H1 (cell line): ENCODE results near the gene USP49. TPM values are rescaled to one million over a fixed set of nuclear protein-coding genes. Genes with fewer than 3 reads are reported as not detected.

ENCODE experiments used
- CTCF ChIA-PET: fragments of 300-600 bp; sonication (Branson Sonifier 250); formaldehyde crosslinking; loops from one replicate; lab custom pipeline; 2021; ENCODE audit not compliant: partially characterized antibody; lab: Charles Lee
- POLR2A ChIA-PET: fragments of 300-600 bp; sonication (Branson Sonifier 250); formaldehyde crosslinking; loops from one replicate; lab custom pipeline; 2021; ENCODE audit warnings: inconsistent platforms; ENCODE audit not compliant: partially characterized antibody; lab: Charles Lee
- DNase-seq, 2 experiments: peaks; one replicate each; pipeline versions ENCODE4 v3.0.0 to v3.0.0-alpha.2; 2010 to 2022; ENCODE audit warnings: low spot score in 2 of 2, low read depth in 1 of 2, mixed read lengths in 1 of 2
- FAIRE-seq: peaks from 2 replicates; lab custom pipeline; 2011; peaks lifted over from hg19 to GRCh38; lab: Jason Lieb, UNC
- H2AFZ ChIP-seq: 2 replicates; pipeline ENCODE4 v1.8.1; 2012; ENCODE audit warnings: low read length, inconsistent platforms
- H2AK5ac ChIP-seq: 2 replicates; pipeline ENCODE4 v1.6.1; 2013; ENCODE audit warnings: low read depth, low read length
- H2BK120ac ChIP-seq: replicated peaks from 2 replicates; pipeline ENCODE3; 2013; ENCODE audit warnings: low read depth, low read length, inconsistent platforms
- H2BK12ac ChIP-seq: 2 replicates; pipeline ENCODE4 v1.6.1; 2013; ENCODE audit warnings: low read depth, low read length
- H2BK15ac ChIP-seq: 2 replicates; pipeline ENCODE4 v1.6.1; 2013; ENCODE audit warnings: low read length
- H2BK20ac ChIP-seq: 2 replicates; pipeline ENCODE4 v1.6.1; 2013; ENCODE audit warnings: low read length
- H2BK5ac ChIP-seq: 2 replicates; pipeline ENCODE4 v1.6.1; 2013; ENCODE audit warnings: low read depth, low read length
- H3K14ac ChIP-seq: 2 replicates; pipeline ENCODE4 v1.6.1; 2013; ENCODE audit warnings: inconsistent platforms; ENCODE audit not compliant: insufficient read length
- H3K18ac ChIP-seq: 2 replicates; pipeline ENCODE4 v1.6.1; 2013; ENCODE audit warnings: low read length; ENCODE audit errors: extremely low read depth
- H3K23ac ChIP-seq: 2 replicates; pipeline ENCODE4 v1.6.1; 2013; ENCODE audit warnings: inconsistent platforms; ENCODE audit not compliant: insufficient read length
- H3K23me2 ChIP-seq: 2 replicates; pipeline ENCODE4 v1.6.1; 2013; ENCODE audit warnings: low read depth, low read length
- H3K27ac ChIP-seq: 2 replicates; pipeline ENCODE4 v1.6.1; 2011; ENCODE audit warnings: low read depth, low read length, inconsistent platforms
- H3K27me3 ChIP-seq, 4 experiments: replicated peaks in 1 of 4; 1 replicate in 1 of 4; 2 replicates in 3 of 4; pipeline versions ENCODE4 v1.6.1 to v1.8.1; 2011 to 2013; ENCODE audit warnings: low read length in 3 of 4, mild to moderate bottlenecking in 3 of 4, inconsistent platforms in 2 of 4, mixed read lengths in 2 of 4, moderate library complexity in 1 of 4; ENCODE audit not compliant: control insufficient read depth in 3 of 4, insufficient read depth in 3 of 4; ENCODE audit errors: extremely low read depth in 1 of 4
- H3K36me3 ChIP-seq, 4 experiments: 2 replicates each; pipeline versions ENCODE4 v1.6.1 to v1.8.1; 2011 to 2013; ENCODE audit warnings: mild to moderate bottlenecking in 4 of 4, low read length in 3 of 4, moderate library complexity in 2 of 4, control low read depth in 1 of 4, inconsistent platforms in 1 of 4; ENCODE audit not compliant: insufficient read depth in 4 of 4, control insufficient read depth in 2 of 4
- H3K4ac ChIP-seq: replicated peaks from 2 replicates; pipeline ENCODE3; 2013; ENCODE audit warnings: low read length, low read depth, mixed read lengths, inconsistent platforms; ENCODE audit not compliant: insufficient read length
- H3K4me1 ChIP-seq, 4 experiments: replicated peaks in 1 of 4; 1 replicate in 1 of 4; 2 replicates in 3 of 4; pipeline versions ENCODE4 v1.6.1 to v1.8.1; 2011 to 2013; ENCODE audit warnings: low read length in 3 of 4, inconsistent platforms in 2 of 4, mixed read lengths in 1 of 4; ENCODE audit not compliant: insufficient read depth in 4 of 4, control insufficient read depth in 3 of 4
- H3K4me2 ChIP-seq, 2 experiments: 2 replicates each; pipeline versions ENCODE4 v1.6.1 to v1.8.1; 2011 to 2013; ENCODE audit warnings: low read depth in 2 of 2, low read length in 2 of 2, control low read depth in 1 of 2, inconsistent platforms in 1 of 2, mild to moderate bottlenecking in 1 of 2; ENCODE audit not compliant: insufficient read depth in 1 of 2
- H3K4me3 ChIP-seq, 4 experiments: fragments of 200-600, 300-600 bp in 1 of 4; sonication (generic), shearing (Covaris generic), sonication (Bioruptor Twin) in 1 of 4; 2 replicates each; pipeline versions ENCODE4 v1.5.1 to v1.8.1; 2011 to 2016; ENCODE audit warnings: low read length in 4 of 4, low read depth in 3 of 4, control low read depth in 2 of 4, inconsistent platforms in 2 of 4, mild to moderate bottlenecking in 2 of 4, mixed read lengths in 1 of 4, moderate library complexity in 1 of 4; ENCODE audit not compliant: insufficient read depth in 2 of 4; ENCODE audit errors: extremely low read depth in 1 of 4
- H3K56ac ChIP-seq: replicated peaks from 2 replicates; pipeline ENCODE3; 2013; ENCODE audit warnings: low read depth, mild to moderate bottlenecking, mixed read lengths, low read length, inconsistent platforms; ENCODE audit not compliant: insufficient read length
- H3K79me1 ChIP-seq: 2 replicates; pipeline ENCODE4 v1.6.1; 2013; ENCODE audit warnings: low read depth, low read length, control low read depth
- H3K79me2 ChIP-seq, 2 experiments: 2 replicates each; pipeline versions ENCODE4 v1.6.1 to v1.8.1; 2012 to 2013; ENCODE audit warnings: low read length in 2 of 2, mild to moderate bottlenecking in 2 of 2, inconsistent platforms in 1 of 2; ENCODE audit not compliant: insufficient read depth in 2 of 2, control insufficient read depth in 1 of 2
- H3K9ac ChIP-seq, 4 experiments: replicated peaks in 1 of 4; 1 replicate in 1 of 4; 2 replicates in 3 of 4; pipeline versions ENCODE4 v1.6.1 to v1.8.1; 2011 to 2013; ENCODE audit warnings: low read depth in 3 of 4, low read length in 3 of 4, control low read depth in 2 of 4, mild to moderate bottlenecking in 2 of 4, moderate library complexity in 2 of 4, inconsistent platforms in 1 of 4; ENCODE audit errors: extremely low read depth in 1 of 4
- H3K9me3 ChIP-seq, 2 experiments: 2 replicates each; pipeline versions ENCODE4 v1.6.1 to v1.8.1; 2012 to 2013; ENCODE audit warnings: mild to moderate bottlenecking in 2 of 2, moderate library complexity in 2 of 2, control low read depth in 1 of 2, inconsistent platforms in 1 of 2, low read depth in 1 of 2, low read length in 1 of 2, mixed read lengths in 1 of 2; ENCODE audit not compliant: insufficient read depth in 2 of 2
- H4K20me1 ChIP-seq, 2 experiments: replicated peaks in 1 of 2; 2 replicates each; pipeline versions ENCODE3 to v1.8.1; 2011 to 2013; ENCODE audit warnings: inconsistent platforms in 2 of 2, low read length in 2 of 2, mild to moderate bottlenecking in 1 of 2; ENCODE audit not compliant: insufficient read depth in 2 of 2, control insufficient read depth in 1 of 2
- H4K5ac ChIP-seq: 2 replicates; pipeline ENCODE4 v1.6.1; 2013; ENCODE audit warnings: low read length, low read depth, mixed read lengths, inconsistent platforms; ENCODE audit not compliant: insufficient read length
- H4K8ac ChIP-seq: 2 replicates; pipeline ENCODE4 v1.8.0; 2013; ENCODE audit warnings: mild to moderate bottlenecking, moderate library complexity, low read length, inconsistent platforms; ENCODE audit not compliant: insufficient read depth; ENCODE audit errors: extremely low read depth
- H4K91ac ChIP-seq: replicated peaks from 2 replicates; pipeline ENCODE3; 2013; ENCODE audit warnings: low read length, mixed read lengths, inconsistent platforms; ENCODE audit not compliant: insufficient read length
- CHD1 ChIP-seq: IDR thresholded peaks from 2 replicates; pipeline ENCODE4 v1.6.1; 2012; ENCODE audit warnings: low read depth, low read length, improper control_type of control experiment
- CREB1 ChIP-seq: IDR thresholded peaks from 2 replicates; pipeline ENCODE4 v1.6.1; 2012; ENCODE audit warnings: inconsistent platforms
- CTBP2 ChIP-seq: IDR thresholded peaks from 2 replicates; pipeline ENCODE4 v1.7.0; 2011; ENCODE audit warnings: borderline replicate concordance, mild to moderate bottlenecking, moderate library complexity, mixed read lengths, low read length; ENCODE audit not compliant: insufficient read depth, insufficient read length
- FOSL1 ChIP-seq: IDR thresholded peaks from 2 replicates; pipeline ENCODE4 v1.6.1; 2011; ENCODE audit warnings: mild to moderate bottlenecking, low read depth, low read length, moderate library complexity; ENCODE audit not compliant: insufficient read depth
- KDM1A ChIP-seq: fragments of 200-600, 300-600 bp; sonication (generic); IDR thresholded peaks from 2 replicates; pipeline ENCODE4 v1.7.1; 2016; ENCODE audit warnings: mild to moderate bottlenecking, low read length, borderline replicate concordance
- NRF1 ChIP-seq: IDR thresholded peaks from 2 replicates; pipeline ENCODE4 v1.6.1; 2011; ENCODE audit warnings: mild to moderate bottlenecking, low read depth, low read length, improper control_type of control experiment
- PHF8 ChIP-seq: fragments of 200-600 bp; sonication (generic); conservative IDR thresholded peaks from 2 replicates; pipeline ENCODE4 v1.7.1; 2012; ENCODE audit warnings: low read depth, mild to moderate bottlenecking, inconsistent platforms, low read length, moderate library complexity
- SP4 ChIP-seq: IDR thresholded peaks from 2 replicates; pipeline ENCODE4 v1.6.1; 2012; ENCODE audit warnings: low read length, inconsistent platforms
- SRF ChIP-seq: IDR thresholded peaks from 2 replicates; pipeline ENCODE4 v1.6.1; 2011; ENCODE audit warnings: mild to moderate bottlenecking, low read depth, low read length, moderate library complexity
- TCF12 ChIP-seq: IDR thresholded peaks from 2 replicates; pipeline ENCODE4 v1.6.1; 2011; ENCODE audit warnings: low read depth, mild to moderate bottlenecking, low read length
- WGBS, 2 experiments: shearing (Covaris generic) in 1 of 2; methylation state at CpG; one replicate each; pipeline versions ENCODE4 v1.1.6 to v1.1.7; 2013 to 2015; ENCODE audit warnings: low lambda C conversion rate in 2 of 2, mixed read lengths in 2 of 2, inconsistent platforms in 1 of 2, low coverage in 1 of 2, missing lambda C conversion rate in 1 of 2; ENCODE audit not compliant: insufficient replicate concordance in 2 of 2, insufficient coverage in 1 of 2, insufficient read length in 1 of 2; ENCODE audit errors: extremely low coverage in 1 of 2, missing lambda C conversion rate in 1 of 2; 5-methylcytosine and 5-hydroxymethylcytosine counted together
- polyA plus RNA-seq, 7 experiments: library from polyadenylated mRNA; depleted of rRNA in 3 of 7; stranded (reverse) in 5 of 7; unstranded in 2 of 7; fragments of >200 nt in 5 of 7; fragments of 200-250 nt in 2 of 7; gene quantifications; 1 replicate in 5 of 7; 2 replicates in 1 of 7; 4 replicates in 1 of 7; pipeline versions ENCODE4 v1.2.1 to v1.2.3, GENCODE V29; 2011 to 2013; ENCODE audit warnings: missing spikeins in 2 of 7, mixed read lengths in 2 of 7
- total RNA-seq: library from RNA; stranded (reverse); fragmentation: NEBNext Ultra II Directional; extraction: Animal tissue kit (Norgen Biotek cat#: 25700); gene quantifications from 2 replicates; pipeline ENCODE4 v1.2.1, GENCODE V29; 2021

USP49 gene
- total and polyA plus RNA-seq, 2 of the 8 experiments (the other 6 are each of a cell fraction or from before 2014, with no cell fraction given), result 6.9 to 24.4 TPM

DNA sequence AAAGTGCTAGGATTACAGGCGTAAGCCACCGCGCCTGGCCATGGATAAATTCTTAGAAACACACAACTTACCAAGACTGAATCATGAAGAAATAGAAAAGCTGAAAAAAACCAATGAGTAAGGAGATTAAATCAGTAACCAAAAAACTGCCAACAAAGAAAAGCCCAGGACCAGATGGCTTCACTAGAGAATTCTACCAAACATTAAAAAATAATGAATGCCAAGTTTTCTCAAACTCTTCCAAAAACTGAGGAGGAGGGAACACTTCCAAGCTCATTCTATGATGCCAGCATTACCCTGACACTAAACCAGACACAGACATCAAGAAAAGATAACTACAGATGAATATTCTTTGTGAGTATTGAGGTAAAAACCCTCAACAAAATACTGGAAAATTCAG lies 44.3 kb downstream of the USP49 start:
- H3K79me2 ChIP-seq, result no peaks in the 10 kb centered on the region
- no peak overlapping the region for H4K91ac ChIP-seq
- FAIRE-seq (no peak), DNase-seq (no peak)
- no peak overlapping the region for H2AK5ac ChIP-seq
- no peak overlapping the region for H3K4ac ChIP-seq
- H3K27me3 ChIP-seq, result no peaks in the 10 kb centered on the region
- H4K8ac ChIP-seq, result no peak overlapping the region
- no peak overlapping the region for H3K4me3 ChIP-seq
- no peak overlapping the region for H3K18ac ChIP-seq
- no peak overlapping the region for H3K14ac ChIP-seq
- H3K9ac ChIP-seq, result no peak overlapping the region
- 97% methylated on average over 3 of the region's 3 CpGs; no CpG with 5 or more reads in 1 of the 2 experiments for WGBS, 2 experiments
- no peak overlapping the region for H2BK12ac ChIP-seq
- H4K5ac ChIP-seq, result no peak overlapping the region
- no peaks in the 10 kb centered on the region for H3K9me3 ChIP-seq
- H3K23me2 ChIP-seq, result no peaks in the 10 kb centered on the region
- no peak overlapping the region for H2BK15ac ChIP-seq
- no peak overlapping the region for H2BK20ac ChIP-seq
- H3K4me1 ChIP-seq, result no peaks in the 10 kb centered on the region
- POLR2A ChIA-PET, result no interaction called here
- no peaks in the 10 kb centered on the region for H4K20me1 ChIP-seq
- no peak overlapping the region for H3K56ac ChIP-seq
- H3K4me2 ChIP-seq, result no peak overlapping the region
- no peak overlapping the region for H3K27ac ChIP-seq
- H3K23ac ChIP-seq, result no peak overlapping the region
- H3K36me3 ChIP-seq, result no peaks in the 10 kb centered on the region
- no peak overlapping the region for H2AFZ ChIP-seq
- CTCF ChIA-PET, result interaction anchor here (0.7 to 1.2 kb wide), 3 partner anchors 12 to 193 kb away, joined by 3 to 7 read pairs (median 3); no protein-coding TSS in a partner anchor
- TF ChIP-seq SRF, result no peak
- TF ChIP-seq TCF12, result no peak
- no peak for TF ChIP-seq KDM1A
- no peak for TF ChIP-seq CHD1
- TF ChIP-seq CTBP2, result no peak
- TF ChIP-seq NRF1, result no peak
- TF ChIP-seq PHF8, result no peak
- no peak for TF ChIP-seq FOSL1
- no peak for TF ChIP-seq CREB1
- no peak for TF ChIP-seq SP4
- no peaks in the 10 kb centered on the region for H3K79me1 ChIP-seq
- no peak overlapping the region for H2BK120ac ChIP-seq
- H2BK5ac ChIP-seq, result no peak overlapping the region
